Measurements from ENCODE around the gene SDC3.

Gene SDC3

DNA sequence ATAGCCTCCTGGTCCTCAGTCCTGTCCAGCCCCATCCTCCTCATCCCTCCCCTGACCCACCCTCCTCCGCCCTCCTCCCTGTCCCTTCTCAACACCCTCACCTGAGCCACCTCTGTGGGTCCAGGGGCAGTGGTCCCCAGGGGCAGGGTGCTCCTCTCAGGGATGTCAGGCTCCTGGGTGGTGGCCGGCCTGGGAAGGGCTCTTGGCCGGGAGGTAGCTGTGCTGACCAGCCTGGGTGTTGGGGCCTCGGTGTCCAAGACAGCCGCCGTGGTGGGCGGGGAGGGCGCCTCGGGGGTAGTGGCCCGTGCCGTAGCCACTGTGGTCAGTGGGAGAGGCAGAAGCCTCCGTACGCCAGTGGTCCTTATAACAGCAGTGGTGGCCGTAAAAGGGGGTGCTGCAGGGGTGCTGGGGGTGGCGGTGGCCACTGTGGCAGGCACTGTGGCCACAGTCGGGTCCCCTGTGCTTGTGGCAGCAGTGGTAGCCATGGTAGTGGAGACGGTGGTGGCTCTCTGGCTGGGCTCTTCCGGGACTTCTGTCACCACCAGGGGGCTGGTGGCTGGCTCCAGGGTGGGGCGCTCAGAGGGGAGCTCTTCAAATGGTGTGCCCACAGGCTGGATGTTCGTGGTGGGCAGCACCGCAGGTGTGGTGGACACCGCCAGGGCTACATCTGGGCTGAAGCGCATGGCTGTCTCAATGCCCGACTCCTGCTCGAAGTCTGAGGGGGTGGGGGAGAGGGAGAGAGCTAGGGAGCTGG lies 31.9 kb downstream of the SDC3 start:
- in situ Hi-C loops (cut with MboI; ENCODE audit: low pct_unique_long_range_greater_than_20kb, low sequenced_read_pairs, unreplicated experiment): no loop called here
- no peak for DNase-seq (ENCODE audit: low spot score)
- TF ChIP-seq, protein P1, sequence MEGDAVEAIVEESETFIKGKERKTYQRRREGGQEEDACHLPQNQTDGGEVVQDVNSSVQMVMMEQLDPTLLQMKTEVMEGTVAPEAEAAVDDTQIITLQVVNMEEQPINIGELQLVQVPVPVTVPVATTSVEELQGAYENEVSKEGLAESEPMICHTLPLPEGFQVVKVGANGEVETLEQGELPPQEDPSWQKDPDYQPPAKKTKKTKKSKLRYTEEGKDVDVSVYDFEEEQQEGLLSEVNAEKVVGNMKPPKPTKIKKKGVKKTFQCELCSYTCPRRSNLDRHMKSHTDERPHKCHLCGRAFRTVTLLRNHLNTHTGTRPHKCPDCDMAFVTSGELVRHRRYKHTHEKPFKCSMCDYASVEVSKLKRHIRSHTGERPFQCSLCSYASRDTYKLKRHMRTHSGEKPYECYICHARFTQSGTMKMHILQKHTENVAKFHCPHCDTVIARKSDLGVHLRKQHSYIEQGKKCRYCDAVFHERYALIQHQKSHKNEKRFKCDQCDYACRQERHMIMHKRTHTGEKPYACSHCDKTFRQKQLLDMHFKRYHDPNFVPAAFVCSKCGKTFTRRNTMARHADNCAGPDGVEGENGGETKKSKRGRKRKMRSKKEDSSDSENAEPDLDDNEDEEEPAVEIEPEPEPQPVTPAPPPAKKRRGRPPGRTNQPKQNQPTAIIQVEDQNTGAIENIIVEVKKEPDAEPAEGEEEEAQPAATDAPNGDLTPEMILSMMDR (IDR thresholded peaks at IDR 0.05; ENCODE audit: extremely low read depth, insufficient read depth, missing control alignments): no peak

DNA sequence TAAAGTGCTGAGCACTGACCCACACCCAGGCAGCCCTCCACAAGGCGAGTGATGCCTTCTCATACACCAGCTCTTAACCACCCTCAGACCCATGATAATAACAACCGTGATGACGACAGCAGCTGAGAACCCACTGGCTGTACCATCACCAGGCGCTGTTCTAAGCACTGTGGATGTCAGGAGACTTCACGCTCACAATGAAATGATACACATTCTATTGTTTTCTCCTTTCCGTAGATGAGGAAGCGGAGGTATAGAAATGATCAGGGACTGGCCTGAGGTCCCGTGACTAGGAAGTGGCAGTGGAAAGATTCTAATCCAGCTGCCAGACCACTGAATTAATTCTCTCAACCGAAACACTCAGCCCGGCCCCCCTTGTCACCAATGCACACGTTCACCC lies 32.6 kb downstream of the SDC3 start:
- no peak for DNase-seq (ENCODE audit: low spot score)
- TF ChIP-seq, protein P1 (IDR thresholded peaks at IDR 0.05; ENCODE audit: extremely low read depth, insufficient read depth, missing control alignments): no peak
- in situ Hi-C loops (cut with MboI; ENCODE audit: low pct_unique_long_range_greater_than_20kb, low sequenced_read_pairs, unreplicated experiment): no loop called here

DNA sequence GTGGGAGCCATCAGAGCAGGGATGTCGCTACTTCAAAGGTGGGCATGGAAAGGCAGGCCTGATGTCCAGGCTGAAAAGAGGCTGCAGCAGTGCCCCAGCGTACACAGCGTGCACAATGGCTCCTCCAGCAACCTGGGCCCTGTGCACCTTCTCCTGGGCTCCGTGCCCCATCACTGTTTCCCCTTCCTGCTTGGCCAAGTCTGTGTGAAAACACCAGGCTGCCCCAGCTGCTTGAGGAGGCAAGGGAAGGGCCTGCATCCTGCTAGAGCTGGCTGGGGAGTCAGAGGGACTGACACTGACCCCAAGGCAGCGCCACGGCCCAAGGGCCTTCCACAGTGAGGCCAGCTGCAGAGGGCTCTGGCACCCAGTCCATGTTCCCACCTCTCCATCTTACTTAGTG lies 33.4 kb downstream of the SDC3 start:
- no peak for DNase-seq (ENCODE audit: low spot score)
- TF ChIP-seq, protein P1 (IDR thresholded peaks at IDR 0.05; ENCODE audit: extremely low read depth, insufficient read depth, missing control alignments): no peak
- in situ Hi-C loops (cut with MboI; ENCODE audit: low pct_unique_long_range_greater_than_20kb, low sequenced_read_pairs, unreplicated experiment): no loop called here

DNA sequence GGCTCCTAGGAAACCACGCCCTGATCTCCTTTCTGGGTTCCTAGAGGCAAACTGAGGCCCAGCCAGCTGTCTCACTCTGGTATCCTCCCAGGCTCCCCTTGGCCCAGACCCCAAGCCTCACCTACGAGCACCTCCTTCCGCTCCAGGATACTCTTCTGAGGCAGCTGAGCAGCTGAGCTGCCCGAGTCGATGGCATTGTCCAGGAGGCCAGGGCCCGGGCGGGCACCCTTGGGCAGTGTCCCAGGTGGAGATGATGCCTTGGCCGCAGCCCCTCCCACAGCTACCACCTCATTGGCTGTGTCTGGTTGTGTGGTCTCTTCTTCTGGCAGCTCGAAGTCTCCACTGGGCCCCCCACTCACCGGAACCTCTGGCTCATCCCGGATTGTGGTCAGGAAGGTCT lies 34.4 kb downstream of the SDC3 start:
- in situ Hi-C loops (cut with MboI; ENCODE audit: low pct_unique_long_range_greater_than_20kb, low sequenced_read_pairs, unreplicated experiment): no loop called here
- TF ChIP-seq, protein P1 (IDR thresholded peaks at IDR 0.05; ENCODE audit: extremely low read depth, insufficient read depth, missing control alignments): no peak
- no peak for DNase-seq (ENCODE audit: low spot score)

DNA sequence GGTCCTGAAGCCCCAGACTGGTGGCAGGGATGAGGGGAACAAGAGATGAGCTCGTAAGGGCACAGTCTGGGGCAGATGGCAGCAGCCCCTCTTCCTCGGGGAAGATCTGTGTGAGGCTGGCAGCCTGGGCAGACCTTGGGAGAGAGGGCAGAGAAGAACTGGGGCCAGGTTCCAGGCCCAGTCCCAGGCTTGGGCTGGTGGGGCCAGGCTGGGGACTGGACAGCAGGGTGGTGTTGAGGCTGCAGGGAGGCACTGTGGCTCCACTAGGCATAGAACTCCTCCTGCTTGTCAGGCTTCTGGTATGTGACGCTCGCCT lies 35.7 kb downstream of the SDC3 start:
- DNase-seq (ENCODE audit: low spot score): no peak
- TF ChIP-seq, protein P1 (IDR thresholded peaks at IDR 0.05; ENCODE audit: extremely low read depth, insufficient read depth, missing control alignments): no peak
- in situ Hi-C loops (cut with MboI; ENCODE audit: low pct_unique_long_range_greater_than_20kb, low sequenced_read_pairs, unreplicated experiment): no loop called here

DNA sequence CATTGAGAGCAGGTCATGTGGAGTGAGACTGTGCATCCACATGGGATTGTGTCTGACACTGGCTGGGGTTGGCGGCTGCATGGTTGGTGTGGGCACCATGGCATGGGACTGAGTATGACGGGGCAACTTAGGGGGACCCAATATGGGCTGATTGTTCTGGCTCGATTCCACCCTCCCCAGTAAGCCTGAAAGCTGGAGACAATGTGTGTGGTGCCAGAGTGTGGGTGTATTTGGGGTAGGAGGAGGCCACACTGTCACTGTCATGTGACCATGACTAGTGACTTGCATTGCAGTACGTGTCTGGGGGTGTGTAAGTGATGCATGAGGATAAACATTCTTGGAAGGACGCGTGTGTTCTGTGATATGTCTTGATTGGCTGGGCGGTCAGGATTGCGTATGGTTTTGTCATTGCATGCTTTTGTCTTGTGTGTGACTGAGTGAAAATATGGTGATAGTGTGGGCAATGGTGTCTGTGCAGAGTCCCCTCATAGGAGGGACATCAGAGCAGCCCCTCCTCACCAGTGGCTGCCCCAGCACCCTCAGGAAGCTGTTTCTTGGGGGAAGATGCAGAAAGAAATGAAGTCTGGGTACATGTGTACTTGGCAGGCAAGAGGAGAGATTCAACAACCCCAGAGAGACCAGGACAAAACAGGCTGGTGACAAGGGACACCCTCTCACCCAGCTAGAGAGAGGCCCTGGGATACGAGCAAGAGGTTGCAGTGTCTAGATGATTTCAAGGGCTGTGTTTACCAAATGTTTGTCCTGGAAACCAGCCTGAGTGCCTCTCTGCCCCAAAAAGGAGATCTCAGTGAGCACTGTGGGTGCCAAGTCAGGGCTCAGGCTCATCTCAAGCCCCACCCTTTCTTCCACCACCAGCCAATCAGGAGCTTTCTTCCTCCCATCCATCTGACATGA lies 36.3 kb downstream of the SDC3 start:
- TF ChIP-seq, protein P1 (IDR thresholded peaks at IDR 0.05; ENCODE audit: extremely low read depth, insufficient read depth, missing control alignments): no peak
- in situ Hi-C loops (cut with MboI; ENCODE audit: low pct_unique_long_range_greater_than_20kb, low sequenced_read_pairs, unreplicated experiment): no loop called here
- DNase-seq (ENCODE audit: low spot score): no peak
